Measurements from ENCODE around the gene TCEAL3.
A peak's percentile ranks its signal among the peaks of the same experiment; 100 is the strongest.
"Not testable (repeated sequence)": the region's sequence is repeated elsewhere in the genome, so short reads cannot be mapped to it uniquely, and the experiment has no call there.

TCEAL3 gene

DNA sequence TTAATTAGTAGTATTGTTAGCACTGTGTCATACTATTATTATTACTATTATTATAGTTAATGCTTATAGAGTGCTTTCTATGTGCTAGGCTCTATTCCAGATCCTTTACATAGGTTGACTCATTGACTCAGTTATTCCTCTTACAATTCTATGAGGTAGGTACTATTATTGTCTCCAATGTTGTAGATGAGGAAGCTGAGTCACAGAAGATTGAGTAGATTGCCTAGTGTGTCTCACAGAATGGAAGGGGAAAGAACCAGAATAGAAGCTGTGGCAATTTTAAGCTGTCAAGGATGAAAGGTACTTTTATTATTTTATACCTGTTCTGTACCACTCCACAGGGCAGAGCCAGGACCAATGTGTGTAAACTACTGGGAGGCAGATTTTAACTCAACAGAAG lies 19.1 kb downstream of the TCEAL3 start:
- no peak for DNase-seq (ENCODE audit: low read depth in 2 of 2)

DNA sequence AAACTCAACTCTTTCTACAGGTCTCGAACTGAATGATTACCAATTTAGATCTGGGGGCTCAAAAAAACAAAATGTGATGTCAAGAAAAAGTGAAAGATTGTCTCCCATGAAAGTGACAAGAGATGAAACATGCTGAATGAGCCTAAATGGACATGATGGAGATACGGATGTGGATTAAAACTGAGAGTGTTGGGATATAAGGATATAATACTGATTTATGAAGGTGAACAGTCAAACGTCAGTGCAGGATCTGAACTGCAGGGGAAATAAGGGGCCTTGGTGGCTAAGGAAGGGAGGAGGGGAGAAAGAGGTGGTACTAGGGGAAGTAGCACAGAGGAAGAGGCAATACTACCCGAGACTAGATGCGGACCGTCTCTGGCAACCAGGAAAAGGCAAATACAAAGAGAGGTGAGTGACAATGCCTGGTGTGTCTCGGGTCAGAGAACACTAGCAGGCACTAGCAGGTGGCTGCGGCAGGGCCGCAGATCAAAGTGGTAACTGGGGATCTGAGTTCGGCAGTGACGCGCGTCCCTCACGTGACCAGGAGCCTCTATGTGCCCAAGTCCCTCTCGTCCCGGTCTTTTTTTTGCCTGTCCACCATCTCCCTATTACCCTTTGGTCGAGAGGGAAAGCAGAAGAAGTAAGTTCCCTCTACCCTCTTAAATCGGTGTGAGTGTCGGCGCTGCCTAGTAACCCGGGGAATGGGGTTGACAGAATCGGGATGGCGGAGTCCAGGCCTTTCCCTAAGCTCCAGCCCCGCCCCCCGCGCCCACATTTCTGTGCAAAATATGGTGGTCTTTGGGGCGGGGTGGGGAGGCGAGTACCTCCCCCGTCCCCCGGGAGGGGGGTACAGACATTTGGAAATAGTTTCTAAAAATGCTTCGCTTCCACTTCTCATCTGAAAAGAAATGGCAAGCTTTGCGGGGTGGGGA lies 20.9 kb downstream of the TCEAL3 start, which contains the start of gene TCEAL1:
TSS of gene TCEAL1 (plus strand) at position 590 of the 932 bp plus-strand sequence. CDS start 942 bp downstream, outside the sequence.
- DNase-seq (ENCODE audit: low read depth in 2 of 2): peak in 1 of 2 donors; percentile 7

DNA sequence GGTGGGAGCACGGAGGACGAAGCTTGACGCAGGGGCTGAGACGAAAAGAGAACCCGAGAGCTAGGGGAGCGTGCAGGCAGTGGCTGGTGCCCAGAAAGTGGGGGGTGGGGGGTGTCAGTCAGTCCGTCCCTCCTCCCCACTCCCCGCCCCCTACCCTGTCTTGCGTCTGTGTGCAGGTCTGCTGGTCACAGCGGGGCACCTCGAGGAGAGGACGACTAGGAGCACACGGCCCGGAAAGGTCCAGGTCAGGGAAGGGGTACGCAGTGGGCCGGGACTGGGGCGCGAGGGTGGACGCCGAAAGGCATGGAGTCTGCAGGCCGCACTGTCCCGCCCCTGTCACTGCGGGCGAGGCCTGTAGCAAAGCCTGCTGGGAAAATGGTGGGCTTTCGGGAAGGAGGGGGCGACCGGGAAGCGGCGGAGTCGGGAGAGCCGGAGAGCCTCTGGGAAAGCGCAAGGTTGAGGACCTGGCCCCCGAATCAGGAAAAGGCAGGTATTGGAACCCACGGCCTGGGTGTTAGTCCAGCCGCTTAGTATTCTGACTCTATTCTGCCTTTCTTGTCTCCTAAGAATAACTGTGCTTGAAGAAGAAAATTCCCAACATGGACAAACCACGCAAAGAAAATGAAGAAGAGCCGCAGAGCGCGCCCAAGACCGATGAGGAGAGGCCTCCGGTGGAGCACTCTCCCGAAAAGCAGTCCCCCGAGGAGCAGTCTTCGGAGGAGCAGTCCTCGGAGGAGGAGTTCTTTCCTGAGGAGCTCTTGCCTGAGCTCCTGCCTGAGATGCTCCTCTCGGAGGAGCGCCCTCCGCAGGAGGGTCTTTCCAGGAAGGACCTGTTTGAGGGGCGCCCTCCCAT lies 21.8 kb downstream of the TCEAL3 start:
- no peak for DNase-seq (ENCODE audit: low read depth in 2 of 2)

DNA sequence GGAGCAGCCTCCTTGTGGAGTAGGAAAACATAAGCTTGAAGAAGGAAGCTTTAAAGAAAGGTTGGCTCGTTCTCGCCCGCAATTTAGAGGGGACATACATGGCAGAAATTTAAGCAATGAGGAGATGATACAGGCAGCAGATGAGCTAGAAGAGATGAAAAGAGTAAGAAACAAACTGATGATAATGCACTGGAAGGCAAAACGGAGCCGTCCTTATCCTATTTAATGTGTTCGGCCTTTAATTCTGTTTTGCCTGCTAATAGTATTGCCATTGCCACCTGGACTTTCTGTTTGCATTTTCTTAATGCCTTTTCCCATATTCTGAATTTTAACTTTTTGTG lies 22.4 kb downstream of the TCEAL3 start:
- DNase-seq (ENCODE audit: low read depth in 2 of 2): no peak

DNA sequence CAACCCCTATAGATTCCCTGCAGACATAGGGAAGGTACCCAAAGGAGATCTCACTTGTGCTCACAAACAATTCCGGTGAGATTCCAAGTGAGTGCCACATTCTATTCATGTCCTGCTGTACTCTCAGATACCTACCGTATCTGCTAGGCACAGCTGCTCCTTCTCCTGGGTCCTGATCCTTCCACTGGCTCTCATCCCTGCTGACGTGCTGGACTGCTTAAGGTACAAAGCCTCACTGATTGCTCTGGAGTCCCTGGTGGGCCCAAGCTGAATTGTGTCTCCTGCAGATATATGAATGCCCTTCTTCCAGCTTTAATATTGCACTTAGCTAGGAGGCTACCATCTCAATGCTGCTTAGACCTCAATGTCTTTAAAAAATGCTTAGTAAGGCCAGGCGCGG lies 23.4 kb downstream of the TCEAL3 start:
- no peak for DNase-seq (ENCODE audit: low read depth in 2 of 2)

DNA sequence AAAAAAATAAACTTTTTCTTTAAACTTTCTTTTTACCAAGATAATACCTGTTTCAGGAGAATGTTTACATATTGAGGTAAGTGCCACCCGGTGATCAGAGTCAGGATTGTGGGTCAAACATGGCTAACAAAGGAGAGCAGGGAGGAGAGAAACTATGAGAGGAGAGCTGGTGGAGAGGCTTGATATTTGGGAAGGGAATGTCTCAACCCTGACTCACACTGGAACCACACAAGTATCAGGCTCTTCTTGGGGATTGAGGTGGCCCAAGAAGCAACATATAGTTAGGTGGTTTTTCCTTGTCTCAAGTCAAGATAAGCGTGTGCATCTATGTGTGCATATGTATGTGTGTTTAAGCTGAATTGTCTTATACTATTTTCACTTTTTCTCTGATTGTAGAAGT lies 27.7 kb downstream of the TCEAL3 start:
- DNase-seq (ENCODE audit: low read depth in 2 of 2): no peak

DNA sequence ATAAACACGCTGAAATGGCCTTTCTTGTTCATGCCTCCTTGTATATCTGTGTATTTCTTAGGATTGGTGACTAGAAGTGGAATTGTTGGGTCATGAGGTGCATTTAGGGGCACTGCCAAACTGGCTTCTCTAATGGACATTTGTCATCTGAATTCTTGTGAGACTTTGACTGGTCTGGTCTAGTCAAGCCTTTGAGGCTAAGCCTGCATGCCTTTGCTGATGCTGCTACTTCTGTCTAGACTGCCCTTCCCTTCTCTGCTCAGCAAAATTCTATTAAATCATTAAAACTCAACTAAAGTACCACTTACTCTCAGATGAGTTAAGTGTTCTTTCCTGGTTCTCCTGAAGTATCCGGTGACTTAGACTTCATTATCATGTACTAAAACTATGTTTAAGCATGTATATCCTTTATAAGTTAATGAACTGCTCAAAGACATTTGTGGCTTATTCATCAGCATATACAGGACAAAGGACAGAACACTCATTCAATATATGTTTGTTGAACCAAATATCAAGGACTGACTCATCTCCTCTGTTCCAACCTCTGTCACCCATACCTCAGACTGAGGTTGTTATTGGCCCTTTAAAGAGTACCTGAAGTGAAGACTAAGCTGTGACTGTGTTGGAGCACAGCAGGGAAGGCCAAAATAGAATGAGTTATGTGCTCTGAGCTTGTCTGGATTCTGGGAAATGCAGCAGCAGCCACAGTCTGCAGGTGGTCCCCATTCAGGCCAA lies 30.0 kb downstream of the TCEAL3 start:
- DNase-seq (ENCODE audit: low read depth in 2 of 2): no peak

DNA sequence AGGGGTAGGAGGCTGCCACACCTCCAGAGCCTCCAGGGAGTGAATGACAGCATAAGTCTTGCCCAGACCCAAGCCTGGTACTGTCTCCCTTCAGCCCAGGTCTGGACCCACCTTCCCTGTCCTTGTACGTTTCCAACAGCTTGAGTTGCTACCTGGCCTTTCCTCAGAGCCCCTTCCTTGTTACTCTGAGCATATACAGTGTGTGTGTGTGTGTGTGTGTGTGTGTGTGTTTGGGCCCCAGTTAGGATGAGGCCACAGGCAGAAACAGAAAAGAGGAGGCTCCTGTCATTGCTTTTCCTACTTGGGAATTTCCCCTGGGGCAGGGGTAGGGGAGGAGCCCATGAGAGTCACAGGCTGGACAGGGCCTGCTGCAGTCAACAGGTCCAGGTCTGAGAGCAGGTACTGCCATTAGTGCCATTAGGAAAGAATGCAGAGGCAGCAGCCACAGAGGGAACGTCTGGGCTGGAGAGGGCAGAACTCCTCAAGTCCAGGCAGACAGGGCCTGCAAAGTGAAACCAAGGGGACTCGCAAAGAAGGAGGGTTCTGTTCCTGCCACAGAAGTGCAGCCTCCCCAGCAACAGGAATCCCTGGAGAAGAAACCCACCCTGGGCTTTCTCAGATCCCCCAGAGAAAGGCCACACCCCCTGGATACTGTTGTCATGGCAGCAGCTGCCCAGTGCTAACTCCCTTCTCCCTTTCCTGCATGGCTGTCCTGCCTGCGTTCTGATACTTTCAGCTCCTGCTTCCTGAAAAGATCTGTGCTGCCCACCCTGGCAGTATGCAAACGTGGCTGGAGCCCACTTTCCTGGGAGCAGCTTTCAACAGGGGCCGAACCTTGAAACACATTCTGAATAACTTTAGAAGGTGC lies 30.9 kb downstream of the TCEAL3 start:
- not testable (repeated sequence) for DNase-seq (ENCODE audit: low read depth in 2 of 2)

DNA sequence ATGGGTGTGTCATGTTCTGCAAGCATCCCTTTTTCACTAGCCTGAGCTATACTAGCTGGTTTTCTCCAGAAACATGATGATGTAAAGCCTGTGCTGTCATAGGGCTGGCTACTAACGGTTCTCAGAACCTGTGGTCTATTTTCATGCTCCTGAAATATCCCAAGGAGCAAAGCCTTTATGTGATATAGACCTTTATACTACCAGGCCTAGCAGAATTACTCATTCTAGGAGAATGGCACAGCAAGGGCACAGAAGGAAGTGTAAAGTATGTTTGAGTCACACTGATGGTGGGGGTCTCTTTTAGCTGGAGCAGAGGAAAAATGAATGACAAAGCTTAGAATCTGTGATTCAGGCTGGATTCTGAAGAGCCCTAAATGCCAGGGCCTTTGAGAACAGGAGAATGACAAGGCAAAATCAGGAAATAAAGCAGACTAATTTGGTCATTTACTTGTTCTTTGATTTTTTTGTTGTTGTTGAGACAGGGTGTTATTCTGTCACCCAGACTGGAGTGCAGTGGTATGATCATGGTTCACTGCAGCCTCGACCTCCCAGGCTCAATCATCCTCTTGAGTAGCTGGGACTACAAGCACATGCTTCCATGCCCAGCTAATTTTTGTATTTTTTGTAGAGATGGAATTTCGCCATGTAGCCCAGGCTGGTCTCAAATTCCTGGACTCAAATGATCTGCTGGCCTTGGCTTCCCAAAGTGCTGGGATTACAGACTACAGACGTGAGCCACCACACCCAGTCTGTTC lies 32.8 kb downstream of the TCEAL3 start:
- no peak for DNase-seq (ENCODE audit: low read depth in 2 of 2)

DNA sequence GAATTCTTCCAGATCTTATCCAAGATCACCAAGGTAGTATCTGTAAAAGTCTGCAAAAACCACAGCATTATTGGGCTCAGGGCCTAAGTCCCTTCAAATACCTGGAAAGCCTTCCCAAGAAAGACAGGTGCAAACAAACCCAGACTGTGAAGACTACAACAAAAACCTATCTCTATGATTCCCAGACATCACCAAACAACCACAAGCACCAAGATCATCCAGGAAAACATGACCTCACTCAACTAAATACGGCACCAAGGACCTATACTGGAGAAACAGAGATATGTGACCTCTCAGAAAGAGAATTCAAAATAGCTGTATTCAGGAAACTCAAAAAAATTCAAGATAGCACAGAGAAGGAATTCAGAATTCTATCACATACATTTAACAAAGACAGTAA lies 36.4 kb downstream of the TCEAL3 start:
- DNase-seq (ENCODE audit: low read depth in 2 of 2): no peak

DNA sequence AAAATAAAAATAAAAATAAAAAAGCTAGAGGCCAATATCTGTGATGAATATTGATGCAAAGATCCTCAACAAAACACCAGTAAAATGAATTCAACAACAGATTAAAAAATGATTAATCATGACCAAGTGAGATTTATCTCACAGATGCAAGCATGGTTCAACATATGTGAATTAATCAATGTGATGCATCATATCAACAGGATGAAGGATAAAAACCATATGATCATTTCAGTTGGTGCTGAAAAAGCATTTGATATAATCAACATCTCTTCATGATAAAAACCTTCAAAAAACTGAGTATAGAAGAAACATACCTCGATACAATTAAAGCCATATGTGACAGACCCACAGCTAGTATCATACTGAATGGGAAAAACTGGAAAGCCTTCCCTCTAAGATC lies 39.9 kb downstream of the TCEAL3 start:
- DNase-seq (ENCODE audit: low read depth in 2 of 2): no peak

DNA sequence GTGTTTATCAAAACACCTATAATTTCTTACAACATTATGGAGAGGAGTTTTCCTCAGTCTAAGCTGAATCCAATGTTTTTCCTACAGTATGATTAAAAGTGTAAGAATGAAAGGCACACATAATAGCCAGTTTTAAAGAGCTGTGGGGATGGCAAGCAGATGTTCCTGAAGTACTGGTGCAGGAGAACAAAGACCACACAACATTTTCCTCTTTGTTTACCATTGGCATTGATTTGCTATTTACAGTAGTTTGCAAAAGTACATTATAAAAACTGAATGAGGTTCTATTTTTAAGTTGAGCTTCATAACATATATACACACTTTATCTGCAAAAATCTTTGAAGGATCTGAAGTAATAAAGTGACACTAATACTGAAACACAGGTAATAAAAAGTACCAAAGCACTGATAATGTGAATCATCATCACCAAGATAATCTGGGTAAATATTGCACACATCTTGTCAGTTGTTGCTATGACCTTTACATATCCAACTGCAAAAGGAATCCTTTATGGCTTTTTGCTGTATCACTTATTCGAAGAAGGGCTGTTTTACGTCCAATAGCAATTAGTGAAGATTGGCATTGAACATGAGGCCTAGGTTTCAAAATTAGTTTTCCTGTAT lies 43.5 kb downstream of the TCEAL3 start:
- no peak for DNase-seq (ENCODE audit: low read depth in 2 of 2)

DNA sequence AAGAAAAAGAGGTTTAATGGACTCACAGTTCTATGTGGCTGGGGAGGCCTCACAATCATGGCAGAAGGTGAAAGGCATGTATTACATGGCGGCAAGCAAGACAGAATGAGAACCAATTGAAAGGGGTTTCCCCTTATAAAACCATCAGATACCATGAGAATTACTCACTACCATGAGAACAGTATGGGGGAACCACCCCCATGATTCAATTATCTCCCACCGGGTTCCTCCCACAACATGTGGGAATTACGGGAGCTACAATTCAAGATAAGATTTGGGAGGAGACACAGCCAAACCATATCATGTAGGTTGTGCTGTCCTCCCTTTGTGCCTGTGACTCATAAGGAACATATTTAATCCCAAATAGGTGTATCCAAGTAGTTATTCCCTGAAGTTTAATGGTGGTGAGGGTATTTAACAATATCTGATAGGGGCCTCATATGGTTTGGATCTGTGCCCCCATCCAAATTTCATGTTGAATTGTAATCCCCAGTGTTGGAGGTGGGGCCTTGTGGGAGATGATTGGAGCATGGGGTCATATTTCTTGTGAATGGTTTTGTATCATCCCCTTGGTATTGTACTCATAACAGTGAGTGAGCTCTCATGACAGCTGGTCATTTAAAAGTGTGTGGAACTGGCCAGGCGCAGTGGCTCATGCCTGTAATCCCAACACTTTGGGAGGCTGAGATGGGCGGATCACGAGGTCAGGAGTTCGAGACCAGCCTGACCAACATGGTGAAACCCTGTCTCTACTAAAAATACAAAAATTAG lies 47.7 kb downstream of the TCEAL3 start:
- DNase-seq (ENCODE audit: low read depth in 2 of 2): not testable (repeated sequence)

DNA sequence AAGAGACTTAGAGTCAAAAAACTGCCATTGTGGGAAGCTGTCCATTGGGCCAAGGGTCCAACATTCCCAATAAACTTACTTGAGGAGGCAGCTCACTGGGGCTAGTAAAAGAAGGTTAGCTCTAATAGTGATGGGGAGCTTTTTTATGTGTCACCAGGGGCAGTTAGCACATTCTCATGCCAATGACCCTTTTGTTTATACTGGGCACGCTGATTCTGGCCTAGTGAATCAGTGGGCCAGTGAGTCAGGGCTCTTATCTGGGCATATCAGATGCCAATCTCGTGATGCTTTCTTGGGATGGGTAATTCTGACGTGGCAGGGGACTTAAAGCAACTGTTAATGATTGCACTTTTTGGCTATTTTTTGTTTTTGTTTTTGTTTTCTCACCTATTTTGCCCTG lies 48.9 kb downstream of the TCEAL3 start:
- no peak for DNase-seq (ENCODE audit: low read depth in 2 of 2)

DNA sequence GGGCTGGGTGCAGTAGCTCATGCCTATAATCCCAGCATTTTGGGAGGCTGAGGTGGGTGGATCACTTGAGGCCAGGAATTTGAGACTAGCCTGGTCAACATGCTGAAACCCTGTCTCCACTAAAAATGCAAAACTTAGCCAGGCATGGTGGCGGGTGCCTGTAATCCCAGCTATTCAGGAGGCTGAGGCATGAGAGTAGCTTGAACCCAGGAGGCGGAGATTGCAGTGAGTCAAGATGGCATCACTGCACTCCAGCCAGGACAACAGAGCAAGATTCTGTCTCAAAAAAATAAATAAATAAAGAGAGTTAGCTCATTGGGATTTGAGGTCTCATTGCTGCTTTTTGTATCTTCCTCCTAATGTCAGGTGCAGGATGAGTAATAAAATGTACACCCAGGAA lies 49.3 kb downstream of the TCEAL3 start:
- DNase-seq (ENCODE audit: low read depth in 2 of 2): not testable (repeated sequence)

DNA sequence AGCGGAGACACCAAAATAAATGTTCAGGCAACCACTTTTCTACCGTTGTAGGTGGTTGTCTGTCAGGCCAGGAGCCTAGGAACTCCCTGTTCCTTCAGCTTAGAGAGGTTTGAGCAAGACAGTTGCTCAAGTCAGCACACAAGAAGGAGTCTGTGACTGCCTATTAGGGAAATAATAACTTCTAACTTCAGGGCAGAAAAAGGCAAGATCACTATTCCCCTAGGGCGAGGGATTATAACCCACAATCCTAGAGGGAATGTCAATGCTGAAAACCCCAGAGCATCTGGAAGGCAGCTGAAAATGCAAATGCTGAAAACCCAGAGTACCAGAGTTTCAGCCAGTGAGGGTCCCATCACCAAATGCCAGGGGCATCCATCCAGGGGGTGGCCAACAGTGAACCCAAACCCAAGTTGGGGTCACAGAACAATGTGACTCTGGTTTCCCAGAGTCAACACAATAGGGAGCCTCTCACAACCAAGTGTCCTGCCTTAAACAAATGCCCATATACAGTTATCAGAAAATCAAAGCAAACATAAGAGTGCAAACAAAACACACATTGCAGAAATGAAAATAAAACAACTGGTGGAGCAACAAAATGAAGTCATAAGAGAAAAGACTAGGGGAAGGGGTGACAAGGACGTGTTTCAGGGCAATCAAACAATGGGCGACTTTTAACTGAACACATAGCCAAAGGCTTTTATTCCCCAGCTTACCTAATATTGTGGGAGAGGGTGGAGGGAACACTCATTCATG lies 51.1 kb downstream of the TCEAL3 start:
- DNase-seq (ENCODE audit: low read depth in 2 of 2): no peak

DNA sequence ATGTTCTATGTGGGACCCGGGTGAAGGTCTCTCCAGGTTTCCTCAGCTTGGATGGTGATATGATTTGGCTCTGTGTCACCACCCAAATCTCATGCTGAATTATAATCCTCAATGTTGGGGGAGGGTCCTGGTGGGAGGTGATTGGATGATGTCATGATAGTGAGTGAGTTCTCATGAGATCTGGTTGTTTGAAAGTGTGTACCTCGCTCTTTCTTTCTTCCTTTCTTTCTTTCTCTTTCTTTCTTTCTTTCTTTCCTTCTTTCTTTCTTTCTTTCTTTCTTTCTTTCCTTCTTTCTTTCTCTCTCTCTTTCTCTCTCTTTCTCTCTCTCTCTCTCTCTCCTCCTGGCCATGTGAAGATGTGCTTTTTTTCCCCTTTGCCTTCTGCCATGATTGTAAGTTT lies 51.7 kb downstream of the TCEAL3 start:
- DNase-seq (ENCODE audit: low read depth in 2 of 2): not testable (repeated sequence)

All from stimulated activated CD8-positive, alpha-beta memory T cell treated with anti-CD3 and anti-CD28 coated beads, Interleukin-15, amount 100 ng/mL, for 48 hours (primary cell).